Vagina (tissue), 2 donors: ENCODE measurements around the gene NEK5.

Experiments used
- POLR2AphosphoS5 ChIP-seq, 2 donors: sonication (generic); formaldehyde crosslinking; IDR thresholded peaks; one replicate each; pipeline ENCODE4 v1.9.0; 2017; ENCODE audit warnings: antibody characterized with exemption in 2 of 2, mild to moderate bottlenecking in 2 of 2, low read depth in 1 of 2; ENCODE audit not compliant: insufficient read depth in 1 of 2
- TF ChIP-seq, protein P1 (sequence below), 3 experiments: fragments of 450-650 bp in 2 of 3; fragments of 200-600 bp in 1 of 3; sonication (generic) in 1 of 3; IDR thresholded peaks; one replicate each; pipeline ENCODE4 v1.5.1; 2017 to 2019; ENCODE audit warnings: antibody characterized with exemption in 3 of 3, mild to moderate bottlenecking in 2 of 3, moderate library complexity in 2 of 3

DNA sequence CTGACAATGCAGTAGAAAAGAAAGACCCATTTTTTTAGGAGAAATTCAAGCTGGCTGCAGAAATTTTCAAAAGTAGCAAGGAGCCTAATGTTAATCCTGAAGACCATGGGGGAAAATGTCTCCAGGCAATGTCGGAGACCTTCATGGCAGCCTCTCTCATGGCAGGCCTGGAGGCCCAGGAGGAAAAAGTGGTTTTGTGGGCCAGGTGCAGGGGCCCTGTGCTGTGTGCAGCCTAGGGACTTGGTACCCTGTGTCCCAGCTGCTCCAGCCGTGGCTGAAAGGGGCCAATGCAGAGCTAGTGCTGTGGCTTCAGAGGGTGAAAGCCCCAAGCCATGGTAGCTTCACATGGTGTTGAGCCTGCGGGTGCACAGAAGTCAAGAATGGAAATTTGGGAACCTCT is 112.6 kb downstream of the NEK5 start:
- TF ChIP-seq, protein P1, sequence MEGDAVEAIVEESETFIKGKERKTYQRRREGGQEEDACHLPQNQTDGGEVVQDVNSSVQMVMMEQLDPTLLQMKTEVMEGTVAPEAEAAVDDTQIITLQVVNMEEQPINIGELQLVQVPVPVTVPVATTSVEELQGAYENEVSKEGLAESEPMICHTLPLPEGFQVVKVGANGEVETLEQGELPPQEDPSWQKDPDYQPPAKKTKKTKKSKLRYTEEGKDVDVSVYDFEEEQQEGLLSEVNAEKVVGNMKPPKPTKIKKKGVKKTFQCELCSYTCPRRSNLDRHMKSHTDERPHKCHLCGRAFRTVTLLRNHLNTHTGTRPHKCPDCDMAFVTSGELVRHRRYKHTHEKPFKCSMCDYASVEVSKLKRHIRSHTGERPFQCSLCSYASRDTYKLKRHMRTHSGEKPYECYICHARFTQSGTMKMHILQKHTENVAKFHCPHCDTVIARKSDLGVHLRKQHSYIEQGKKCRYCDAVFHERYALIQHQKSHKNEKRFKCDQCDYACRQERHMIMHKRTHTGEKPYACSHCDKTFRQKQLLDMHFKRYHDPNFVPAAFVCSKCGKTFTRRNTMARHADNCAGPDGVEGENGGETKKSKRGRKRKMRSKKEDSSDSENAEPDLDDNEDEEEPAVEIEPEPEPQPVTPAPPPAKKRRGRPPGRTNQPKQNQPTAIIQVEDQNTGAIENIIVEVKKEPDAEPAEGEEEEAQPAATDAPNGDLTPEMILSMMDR (IDR thresholded peaks at IDR 0.05) = no peak
- TF ChIP-seq POLR2AphosphoS5 (IDR thresholded peaks at IDR 0.05; ENCODE audit: insufficient read depth in 1 of 2, low read depth in 1 of 2) = no peak
